ENCODE results near the gene TRDN. TPM values are rescaled to one million over a fixed set of nuclear protein-coding genes. Genes with fewer than 3 reads are reported as not detected.

The TRDN gene
- total and polyA plus RNA-seq, 7 donors: under 0.01 to 1.2 TPM; not detected in 5

DNA sequence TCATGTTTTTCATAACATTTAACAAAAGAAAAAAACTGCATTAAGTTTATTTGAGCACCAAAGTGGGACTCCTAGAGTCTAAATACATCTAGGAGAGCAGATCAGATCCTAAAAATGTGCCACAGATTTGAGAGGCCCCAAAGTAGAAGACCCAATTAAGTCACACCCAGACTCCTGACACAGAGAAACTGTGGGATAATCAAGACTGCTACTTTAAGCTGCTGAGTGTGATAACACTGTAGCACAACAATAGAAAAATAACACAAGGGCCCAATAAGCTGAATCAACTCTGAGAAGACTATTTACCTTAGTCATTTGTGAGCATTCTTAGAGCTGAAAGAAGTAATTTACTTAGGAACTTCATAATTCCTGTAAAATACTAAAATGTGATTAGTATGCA lies 26.0 kb downstream of the TRDN start:
- Histone ChIP-seq H3K9me3 (no peaks in the 10 kb centered on the region), H3K4me1 (no peaks in the 10 kb centered on the region), H3K27ac (no peak overlapping the region), H3K36me3 (no peaks in the 10 kb centered on the region), H3K4me3 (no peak overlapping the region), H3K27me3 (no peaks in the 10 kb centered on the region)
- DNase-seq: no peak
- TF ChIP-seq POLR2AphosphoS5 (IDR thresholded peaks at IDR 0.05) (no peak), EP300 (IDR thresholded peaks at IDR 0.05) (no peak), POLR2A (IDR thresholded peaks at IDR 0.05) (no peak)
- TF ChIP-seq, protein P1, sequence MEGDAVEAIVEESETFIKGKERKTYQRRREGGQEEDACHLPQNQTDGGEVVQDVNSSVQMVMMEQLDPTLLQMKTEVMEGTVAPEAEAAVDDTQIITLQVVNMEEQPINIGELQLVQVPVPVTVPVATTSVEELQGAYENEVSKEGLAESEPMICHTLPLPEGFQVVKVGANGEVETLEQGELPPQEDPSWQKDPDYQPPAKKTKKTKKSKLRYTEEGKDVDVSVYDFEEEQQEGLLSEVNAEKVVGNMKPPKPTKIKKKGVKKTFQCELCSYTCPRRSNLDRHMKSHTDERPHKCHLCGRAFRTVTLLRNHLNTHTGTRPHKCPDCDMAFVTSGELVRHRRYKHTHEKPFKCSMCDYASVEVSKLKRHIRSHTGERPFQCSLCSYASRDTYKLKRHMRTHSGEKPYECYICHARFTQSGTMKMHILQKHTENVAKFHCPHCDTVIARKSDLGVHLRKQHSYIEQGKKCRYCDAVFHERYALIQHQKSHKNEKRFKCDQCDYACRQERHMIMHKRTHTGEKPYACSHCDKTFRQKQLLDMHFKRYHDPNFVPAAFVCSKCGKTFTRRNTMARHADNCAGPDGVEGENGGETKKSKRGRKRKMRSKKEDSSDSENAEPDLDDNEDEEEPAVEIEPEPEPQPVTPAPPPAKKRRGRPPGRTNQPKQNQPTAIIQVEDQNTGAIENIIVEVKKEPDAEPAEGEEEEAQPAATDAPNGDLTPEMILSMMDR (IDR thresholded peaks at IDR 0.05): no peak
- intact Hi-C loops (cut with DNase I): no loop called here

DNA sequence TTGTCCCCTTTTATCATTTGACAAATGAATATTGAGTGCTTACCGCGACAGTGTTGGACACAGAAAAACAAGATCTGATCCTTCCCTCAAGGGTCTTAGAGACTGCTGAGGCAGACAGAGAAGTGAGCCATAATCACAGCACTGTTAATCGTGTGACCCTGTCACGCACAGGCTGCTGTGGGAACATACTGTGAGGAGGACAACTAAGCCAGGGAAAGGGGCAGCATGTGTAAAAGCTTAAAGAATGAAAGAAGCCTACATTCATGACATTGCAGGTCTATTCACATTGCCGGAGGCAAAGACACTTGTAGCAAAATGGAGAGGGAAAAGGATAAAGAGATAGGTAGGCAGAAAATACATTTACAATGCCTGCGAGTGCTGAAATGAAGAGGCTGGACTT lies 32.7 kb downstream of the TRDN start:
- no peak for DNase-seq
- H3K36me3 ChIP-seq: no peaks in the 10 kb centered on the region
- intact Hi-C loops (cut with DNase I): no loop called here
- H3K4me1 ChIP-seq: no peaks in the 10 kb centered on the region
- TF ChIP-seq, protein P1 (IDR thresholded peaks at IDR 0.05): no peak
- no peak for TF ChIP-seq POLR2A (IDR thresholded peaks at IDR 0.05)
- no peak for TF ChIP-seq POLR2AphosphoS5 (IDR thresholded peaks at IDR 0.05)
- no peak for TF ChIP-seq EP300 (IDR thresholded peaks at IDR 0.05)
- no peaks in the 10 kb centered on the region for H3K9me3 ChIP-seq
- 66 to 75% methylated on average over 6 of the region's 6 CpGs for WGBS, 2 donors
- no peak overlapping the region for H3K4me3 ChIP-seq
- no peaks in the 10 kb centered on the region for H3K27me3 ChIP-seq
- no peak overlapping the region for H3K27ac ChIP-seq

DNA sequence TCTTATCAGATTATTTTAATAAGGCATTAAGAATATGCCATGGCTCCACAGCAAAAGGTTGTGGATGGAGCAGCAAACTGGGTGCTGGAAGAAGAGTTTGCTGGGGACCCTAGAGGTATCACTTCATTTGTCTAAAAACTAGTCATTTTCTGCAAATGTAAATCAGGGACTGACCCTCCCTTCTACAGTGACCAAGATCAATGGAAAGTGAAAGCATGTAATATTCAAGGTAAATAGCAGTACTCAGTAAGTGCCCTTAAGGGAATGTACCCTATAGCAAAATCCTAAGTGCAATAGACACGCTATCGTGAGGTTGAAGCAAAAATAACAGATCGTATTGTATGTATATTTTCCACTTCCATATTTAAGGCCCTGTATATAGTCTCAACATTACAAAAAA lies 38.7 kb downstream of the TRDN start:
- Histone ChIP-seq H3K9me3 (no peaks in the 10 kb centered on the region), H3K4me1 (peaks cover 0 to 4% (median 0%) of the 10 kb centered on the region in 4 donors), H3K36me3 (no peaks in the 10 kb centered on the region), H3K27ac (no peak overlapping the region), H3K4me3 (no peak overlapping the region), H3K27me3 (no peaks in the 10 kb centered on the region)
- WGBS, 2 donors: 88 to 92% methylated on average over 3 of the region's 3 CpGs
- no peak for TF ChIP-seq POLR2AphosphoS5 (IDR thresholded peaks at IDR 0.05)
- TF ChIP-seq, protein P1 (IDR thresholded peaks at IDR 0.05): no peak
- no peak for TF ChIP-seq EP300 (IDR thresholded peaks at IDR 0.05)
- TF ChIP-seq POLR2A (IDR thresholded peaks at IDR 0.05): no peak
- intact Hi-C loops (cut with DNase I): no loop called here
- no peak for DNase-seq

DNA sequence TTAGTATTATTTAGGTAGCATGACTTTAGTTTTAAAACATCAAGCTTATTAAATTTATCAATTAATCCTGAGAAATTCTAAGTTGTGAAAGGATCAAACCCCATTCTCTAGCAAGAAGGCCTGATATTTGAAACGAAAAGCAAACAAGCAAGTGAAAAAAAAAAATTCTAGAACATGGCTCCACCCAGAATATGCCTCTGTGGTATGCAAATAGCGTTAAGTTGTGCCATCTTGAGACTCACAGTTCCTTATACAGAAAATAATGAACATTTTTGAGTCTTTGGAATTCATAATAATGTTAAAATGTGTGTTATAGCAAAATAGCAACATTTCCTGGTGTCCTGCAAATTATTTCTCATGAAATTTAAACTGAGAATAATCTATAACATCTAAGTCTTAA lies 42.0 kb downstream of the TRDN start:
- no peak for DNase-seq
- Histone ChIP-seq H3K4me1 (peaks cover 0 to 4% (median 0%) of the 10 kb centered on the region in 4 donors), H3K4me3 (no peak overlapping the region), H3K27ac (no peak overlapping the region), H3K36me3 (no peaks in the 10 kb centered on the region), H3K9me3 (no peaks in the 10 kb centered on the region), H3K27me3 (no peaks in the 10 kb centered on the region)
- no peak for TF ChIP-seq EP300 (IDR thresholded peaks at IDR 0.05)
- no peak for TF ChIP-seq POLR2A (IDR thresholded peaks at IDR 0.05)
- no peak for TF ChIP-seq POLR2AphosphoS5 (IDR thresholded peaks at IDR 0.05)
- TF ChIP-seq, protein P1 (IDR thresholded peaks at IDR 0.05): no peak
- WGBS, 2 donors: 41 to 76% methylated on average over 2 of the region's 2 CpGs
- intact Hi-C loops (cut with DNase I): no loop called here

DNA sequence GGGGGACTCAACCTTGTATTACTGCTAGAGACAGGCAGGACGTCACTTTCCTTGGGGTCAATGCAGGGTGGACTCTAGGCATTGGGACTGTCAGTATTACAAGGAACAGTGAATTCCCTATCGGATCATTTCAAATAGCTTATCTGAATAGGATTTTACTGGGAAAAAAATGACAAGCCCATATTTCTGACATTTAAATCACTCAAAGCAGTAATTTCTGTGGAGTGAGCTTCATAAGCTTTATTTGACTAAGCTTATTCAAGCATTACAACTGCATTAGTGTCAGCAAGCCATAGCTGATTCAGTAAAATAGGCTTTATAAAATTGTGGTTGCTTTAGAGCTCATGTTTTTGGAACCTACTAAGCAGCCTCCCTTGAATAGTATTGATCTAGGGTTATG lies 44.3 kb downstream of the TRDN start:
- Histone ChIP-seq H3K27ac (no peak overlapping the region), H3K9me3 (no peaks in the 10 kb centered on the region), H3K36me3 (no peaks in the 10 kb centered on the region), H3K4me1 (peaks cover 0 to 4% (median 0%) of the 10 kb centered on the region in 4 donors), H3K4me3 (no peak overlapping the region), H3K27me3 (no peaks in the 10 kb centered on the region)
- TF ChIP-seq POLR2A (IDR thresholded peaks at IDR 0.05) (no peak), POLR2AphosphoS5 (IDR thresholded peaks at IDR 0.05) (no peak), EP300 (IDR thresholded peaks at IDR 0.05) (no peak)
- TF ChIP-seq, protein P1 (IDR thresholded peaks at IDR 0.05): no peak
- 70 to 81% methylated on average over 2 of the region's 2 CpGs for WGBS, 2 donors
- DNase-seq: no peak
- intact Hi-C loops (cut with DNase I): no loop called here

All from sigmoid colon (tissue), 7 donors.